ENCODE measurements around the gene KLC1.

Gene KLC1

GRCh38 chr14:103630364-103631108, 1.5 kb downstream of the KLC1 start:
- Histone ChIP-seq H3K4me2 (ENCODE audit: low read depth, low read length, poor library complexity, severe bottlenecking) (peak overlapping the region; percentile 100), H3K27ac (ENCODE audit: low read depth, low read length) (no peak overlapping the region), H3K9ac (ENCODE audit: low read length) (peak overlapping the region; percentile 94), H2AFZ (ENCODE audit: low read depth, low read length, severe bottlenecking) (no peak overlapping the region), H3K36me3 (ENCODE audit: low read length) (no peaks in the 10 kb centered on the region), H3K9me3 (ENCODE audit: insufficient read depth, low read length) (no peaks in the 10 kb centered on the region), H3F3A (ENCODE audit: insufficient read depth) (peaks cover 22% of the 10 kb centered on the region), H3K4me3 (ENCODE audit: insufficient read depth, low read length, poor library complexity, severe bottlenecking) (peak overlapping the region; percentile 94), H3K27me3 (ENCODE audit: low read length) (no peaks in the 10 kb centered on the region), H3K9me2 (replicated peaks; ENCODE audit: insufficient read depth, low read length) (no peaks in the 10 kb centered on the region), H3K79me2 (ENCODE audit: insufficient read depth, low read length) (peaks cover 64% of the 10 kb centered on the region), H4K20me1 (ENCODE audit: low read depth, low read length) (peaks cover 15% of the 10 kb centered on the region; the same call in 1 of the 2 replicates)
- TF ChIP-seq EZH2phosphoT487 (conservative IDR thresholded peaks at IDR 0.05; ENCODE audit: low read length), result no peak
- TF ChIP-seq CTCF (IDR thresholded peaks at IDR 0.05; ENCODE audit: insufficient read depth, low read length, poor library complexity, severe bottlenecking), result no peak

GRCh38 chr14:103633391-103633790, 4.4 kb downstream of the KLC1 start:
- no peak overlapping the region for H3K4me2 ChIP-seq (ENCODE audit: low read depth, low read length, poor library complexity, severe bottlenecking)
- H3K9ac ChIP-seq (ENCODE audit: low read length), result no peak overlapping the region
- H3K4me3 ChIP-seq (ENCODE audit: insufficient read depth, low read length, poor library complexity, severe bottlenecking), result no peak overlapping the region
- H3K27me3 ChIP-seq (ENCODE audit: low read length), result no peaks in the 10 kb centered on the region
- H3K9me3 ChIP-seq (ENCODE audit: insufficient read depth, low read length), result no peaks in the 10 kb centered on the region
- H3K27ac ChIP-seq (ENCODE audit: low read depth, low read length), result no peak overlapping the region
- H2AFZ ChIP-seq (ENCODE audit: low read depth, low read length, severe bottlenecking), result no peak overlapping the region
- peaks cover 93% of the 10 kb centered on the region for H3K79me2 ChIP-seq (ENCODE audit: insufficient read depth, low read length)
- no peaks in the 10 kb centered on the region for H3K36me3 ChIP-seq (ENCODE audit: low read length)
- TF ChIP-seq EZH2phosphoT487 (conservative IDR thresholded peaks at IDR 0.05; ENCODE audit: low read length) (no peak), CTCF (IDR thresholded peaks at IDR 0.05; ENCODE audit: insufficient read depth, low read length, poor library complexity, severe bottlenecking) (no peak)
- H3K9me2 ChIP-seq (replicated peaks; ENCODE audit: insufficient read depth, low read length), result no peaks in the 10 kb centered on the region
- peaks cover 15% of the 10 kb centered on the region; the same call in 1 of the 2 replicates for H4K20me1 ChIP-seq (ENCODE audit: low read depth, low read length)
- no peaks in the 10 kb centered on the region for H3F3A ChIP-seq (ENCODE audit: insufficient read depth)

GRCh38 chr14:103634156-103634555, 5.1 kb downstream of the KLC1 start:
- Histone ChIP-seq H3F3A (ENCODE audit: insufficient read depth) (no peaks in the 10 kb centered on the region), H3K9me3 (ENCODE audit: insufficient read depth, low read length) (no peaks in the 10 kb centered on the region), H3K4me2 (ENCODE audit: low read depth, low read length, poor library complexity, severe bottlenecking) (no peak overlapping the region), H2AFZ (ENCODE audit: low read depth, low read length, severe bottlenecking) (no peak overlapping the region), H3K9me2 (replicated peaks; ENCODE audit: insufficient read depth, low read length) (no peaks in the 10 kb centered on the region), H3K27ac (ENCODE audit: low read depth, low read length) (no peak overlapping the region), H3K36me3 (ENCODE audit: low read length) (no peaks in the 10 kb centered on the region), H3K27me3 (ENCODE audit: low read length) (no peaks in the 10 kb centered on the region), H3K9ac (ENCODE audit: low read length) (no peak overlapping the region), H3K79me2 (ENCODE audit: insufficient read depth, low read length) (peaks cover 98% of the 10 kb centered on the region), H3K4me3 (ENCODE audit: insufficient read depth, low read length, poor library complexity, severe bottlenecking) (no peak overlapping the region), H4K20me1 (ENCODE audit: low read depth, low read length) (peaks cover 15% of the 10 kb centered on the region; the same call in 1 of the 2 replicates)
- TF ChIP-seq CTCF (IDR thresholded peaks at IDR 0.05; ENCODE audit: insufficient read depth, low read length, poor library complexity, severe bottlenecking), result no peak
- TF ChIP-seq EZH2phosphoT487 (conservative IDR thresholded peaks at IDR 0.05; ENCODE audit: low read length), result no peak

Data from SU-DHL-6 (cell line).